ENCODE data around the gene ANKFY1.

ANKFY1 gene

GRCh38 chr17:4263282-4264215 is at the start of gene ANKFY1:
TSS of gene ANKFY1 (minus strand) at chr17:4263979. CDS start at chr17:4263941, 38 bp downstream.
- DNase-seq, result peak; percentile 98

DNA sequence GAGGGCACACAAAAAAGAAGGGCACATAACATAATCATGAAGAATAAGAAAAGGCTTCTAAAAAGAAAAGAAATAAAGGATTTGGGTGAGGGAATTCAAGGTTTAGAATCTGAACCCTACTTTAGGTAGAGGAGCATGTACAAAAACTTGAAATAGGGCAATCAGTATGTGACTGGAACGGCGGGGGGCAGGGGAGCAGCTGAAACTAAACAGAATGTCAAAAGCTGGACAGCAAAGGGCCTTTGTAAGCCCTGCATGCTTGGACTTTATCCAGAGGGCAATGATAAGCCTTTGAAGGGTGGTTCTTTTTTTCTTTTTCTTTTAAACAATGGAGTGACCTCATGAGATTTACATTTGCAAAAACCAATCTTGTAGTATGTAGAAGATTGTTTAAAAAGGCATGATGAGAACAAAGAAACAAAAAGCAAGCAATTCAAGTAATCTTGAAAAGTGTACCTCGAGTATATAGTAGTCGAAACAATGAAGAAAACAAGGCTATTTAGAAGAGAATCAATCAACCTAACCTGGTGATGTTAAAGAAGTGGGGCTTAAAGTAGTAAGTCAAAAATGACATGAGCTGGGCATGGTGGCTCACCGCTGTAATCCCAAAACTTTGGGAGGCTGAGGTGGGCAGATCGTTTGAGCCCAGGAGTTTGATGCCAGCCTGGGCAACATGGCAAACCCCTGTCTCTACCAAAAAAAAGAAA is 46.7 kb upstream of the ANKFY1 start:
- DNase-seq, result no peak

DNA sequence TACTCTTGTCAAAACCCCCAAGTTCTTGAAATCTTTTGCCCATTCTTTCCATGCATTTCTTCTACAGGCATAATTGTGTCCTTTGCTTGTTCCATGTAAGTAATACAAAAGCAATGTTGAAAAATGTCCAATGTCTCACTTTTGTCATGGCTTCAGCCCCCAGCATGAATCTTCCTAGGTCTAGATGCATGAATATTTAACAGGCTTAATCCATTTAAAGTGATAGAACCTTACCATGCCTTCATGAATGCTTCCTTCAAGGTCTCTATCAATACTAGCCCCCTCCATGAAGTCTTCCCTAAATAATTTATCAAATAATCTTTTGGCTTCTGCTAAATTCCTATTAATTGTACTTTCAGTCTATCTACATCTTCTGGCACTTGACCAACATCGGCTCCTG is 46.1 kb upstream of the ANKFY1 start:
- no peak for DNase-seq

- DNase-seq, result no peak
Observed at GRCh38 chr17:4307179-4307930, 43.6 kb upstream of the ANKFY1 start.

DNA sequence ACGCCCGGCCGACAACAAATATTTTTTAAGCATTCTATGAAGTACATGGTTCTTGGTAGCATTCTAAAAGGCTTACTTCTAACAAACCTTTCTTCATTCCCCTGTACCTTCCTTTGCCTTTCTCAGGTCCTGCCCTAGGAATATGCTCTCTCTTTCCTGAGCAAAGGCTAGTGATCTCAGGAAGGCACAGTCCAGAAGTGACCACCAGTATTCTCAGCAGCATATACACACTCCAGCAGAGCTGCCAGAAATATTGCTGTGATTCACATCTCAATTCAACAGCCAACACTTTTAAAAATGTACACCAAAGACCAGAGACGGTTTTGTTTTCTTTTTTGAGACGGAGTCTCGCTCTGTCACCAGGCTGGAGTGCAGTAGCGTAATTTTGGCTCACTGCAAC is 41.4 kb upstream of the ANKFY1 start:
- no peak for DNase-seq

DNA sequence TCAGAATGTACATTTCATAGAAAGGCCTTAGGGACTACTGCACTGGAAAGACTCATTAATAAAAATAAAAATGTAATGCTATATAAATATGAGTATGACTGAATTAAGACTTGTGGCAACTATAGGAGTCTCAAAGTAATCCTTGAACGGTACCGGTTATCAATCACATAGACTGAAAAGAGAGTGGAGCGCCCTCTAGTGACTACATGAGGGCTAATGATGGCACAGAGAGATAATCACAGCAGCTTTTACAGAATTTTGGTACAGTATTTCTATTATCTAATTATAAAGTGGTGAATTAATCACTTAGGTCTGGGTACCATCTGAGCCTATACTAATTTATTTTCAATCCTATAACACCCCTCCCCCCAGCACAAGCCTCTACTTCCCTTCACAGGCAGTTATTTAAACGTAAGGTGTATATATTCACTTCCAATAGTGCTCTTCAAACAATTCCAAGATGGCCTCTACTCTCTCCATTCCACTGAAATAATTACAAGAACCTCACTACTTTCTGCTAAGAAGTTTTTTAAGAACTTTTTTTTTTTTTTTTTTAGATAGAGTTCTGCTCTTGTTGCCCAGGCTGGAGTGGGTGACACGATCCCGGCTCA is 40.7 kb upstream of the ANKFY1 start:
- DNase-seq, result peak; percentile 48 to 61

- DNase-seq, result no peak
Observed at GRCh38 chr17:4301066-4301465, 37.3 kb upstream of the ANKFY1 start.

DNA sequence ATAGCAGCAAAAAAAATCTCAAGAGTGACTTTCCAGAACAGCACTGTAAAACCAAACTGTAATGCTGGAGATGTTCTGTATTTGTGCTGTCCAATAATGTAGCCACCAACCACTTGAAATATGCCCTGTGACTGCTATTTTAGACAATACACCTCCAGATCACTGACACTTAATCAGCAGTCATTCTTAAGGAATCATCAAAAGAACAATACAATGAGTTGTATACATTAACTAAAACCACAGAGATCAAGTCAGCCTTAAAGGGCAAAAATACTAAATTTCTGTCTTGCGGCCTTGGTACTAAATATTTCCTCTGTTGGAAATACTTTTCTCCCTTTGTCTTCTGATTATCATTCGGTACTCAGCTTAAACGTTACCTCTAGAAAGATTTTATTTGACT is 33.6 kb upstream of the ANKFY1 start:
- no peak for DNase-seq

DNA sequence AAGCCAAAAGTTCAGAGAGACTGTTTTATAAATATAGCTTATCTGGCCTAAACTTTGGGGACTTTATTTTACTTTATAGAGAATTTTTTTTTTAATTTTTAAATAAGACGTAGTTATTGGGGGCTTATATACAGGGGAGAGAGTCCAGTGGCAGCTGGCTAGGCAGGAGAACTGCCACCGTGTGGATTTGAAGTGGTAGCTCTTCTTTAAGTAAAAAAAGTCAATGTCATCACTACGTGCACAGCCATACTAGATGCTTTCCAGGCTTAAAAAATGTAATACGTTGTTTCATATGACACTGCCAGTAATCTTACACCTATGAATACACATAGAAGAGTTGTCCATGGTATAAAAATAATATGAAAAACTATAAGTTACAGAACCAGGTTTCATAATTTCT is 31.9 kb upstream of the ANKFY1 start:
- DNase-seq, result no peak

DNA sequence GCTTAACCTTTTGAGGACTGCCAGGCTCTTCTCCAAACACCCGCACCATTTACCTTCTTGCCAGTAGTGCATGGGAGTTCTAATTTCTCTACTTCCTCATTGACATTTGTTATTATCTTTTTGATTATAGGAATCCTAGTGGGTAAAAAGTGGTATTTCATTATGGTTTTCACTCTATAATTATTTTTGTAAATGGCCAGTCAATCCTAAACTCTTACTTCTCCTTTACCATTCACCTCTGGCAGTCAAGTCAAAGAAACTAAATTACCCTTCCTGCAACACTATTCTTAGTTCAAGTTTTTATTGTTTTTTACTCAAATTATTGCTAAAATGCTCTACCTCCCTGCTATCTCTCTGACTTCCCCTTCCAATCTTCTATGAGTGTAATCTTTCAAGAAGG is 29.8 kb upstream of the ANKFY1 start:
- DNase-seq, result no peak

DNA sequence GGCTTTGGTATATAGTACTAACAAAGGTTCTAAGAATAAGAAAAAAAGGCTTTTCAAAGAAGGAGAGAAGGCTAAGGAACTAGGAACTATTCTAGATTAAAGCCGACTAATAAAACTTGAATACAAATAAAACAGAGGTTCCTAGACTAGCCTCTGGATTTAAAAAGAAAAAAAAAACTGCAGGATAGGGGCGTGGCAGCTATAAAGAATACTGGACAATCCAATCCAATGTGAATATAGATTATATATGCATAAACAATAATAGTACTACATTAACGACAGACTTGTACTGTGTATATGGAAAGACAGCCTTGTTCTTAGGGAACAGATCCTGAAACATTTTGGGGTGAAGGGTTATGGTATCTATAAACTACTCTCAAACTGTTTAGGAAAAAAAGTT is 23.9 kb upstream of the ANKFY1 start:
- no peak for DNase-seq

- DNase-seq, result no peak
Observed at GRCh38 chr17:4276514-4276913, 12.7 kb upstream of the ANKFY1 start.

GRCh38 chr17:4272972-4273368 is 9.2 kb upstream of the ANKFY1 start:
- DNase-seq, result no peak

DNA sequence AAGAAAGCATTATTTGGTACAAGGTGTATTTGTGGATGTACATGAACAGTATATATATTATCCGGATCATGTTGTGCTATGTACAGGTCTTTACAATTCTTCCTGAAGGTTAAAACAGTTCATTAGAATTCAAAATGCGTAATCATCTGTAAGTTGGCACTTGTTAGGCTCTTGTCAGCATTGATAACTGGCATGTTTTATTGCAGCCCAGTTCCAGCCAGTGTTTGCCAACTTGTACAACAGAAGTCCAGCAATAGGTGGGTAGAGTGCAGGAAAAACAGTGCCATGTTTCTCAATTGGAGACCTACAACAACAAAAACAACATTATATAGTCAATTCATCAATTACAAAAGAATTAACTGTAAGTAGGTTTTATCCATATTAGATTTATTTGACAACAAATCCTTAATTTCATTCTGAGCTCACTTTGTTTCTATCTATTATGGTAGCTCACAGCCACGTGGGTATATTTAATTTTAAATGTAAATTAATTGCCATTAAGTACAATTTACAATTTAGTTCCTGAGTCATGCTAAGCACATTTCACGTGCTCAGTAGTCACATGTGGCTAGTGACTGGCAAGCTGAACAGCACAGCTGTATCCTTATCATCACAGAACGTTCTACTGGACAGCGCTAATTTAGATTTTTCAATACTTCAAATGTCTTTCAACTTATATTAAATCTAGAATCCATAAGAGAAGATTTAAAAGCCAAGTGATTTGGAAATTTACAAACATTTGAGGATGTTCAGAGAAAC is 8.6 kb upstream of the ANKFY1 start:
- no peak for DNase-seq

DNA sequence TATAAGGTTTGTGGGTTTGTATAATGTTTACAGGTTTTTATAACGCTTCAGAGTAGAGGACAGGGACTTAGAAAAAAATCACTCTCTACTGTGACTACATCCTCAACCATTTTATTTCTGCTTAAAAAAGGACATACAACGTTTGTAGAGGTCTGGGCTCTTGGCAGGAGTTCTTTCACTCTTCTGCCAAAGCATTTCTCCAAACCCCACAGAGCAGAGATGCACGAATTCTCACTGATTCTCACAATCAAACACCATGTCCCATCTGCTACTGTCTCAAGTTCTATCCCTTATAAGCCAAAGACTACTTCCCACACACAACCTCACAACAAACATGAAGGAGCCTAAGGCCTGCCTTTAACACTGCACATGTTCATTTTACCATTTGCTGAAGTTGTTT is 7.0 kb upstream of the ANKFY1 start:
- no peak for DNase-seq

GRCh38 chr17:4269915-4270314 is 6.1 kb upstream of the ANKFY1 start:
- DNase-seq, result no peak

- DNase-seq, result no peak
Observed at GRCh38 chr17:4267402-4267801, 3.6 kb upstream of the ANKFY1 start.

DNA sequence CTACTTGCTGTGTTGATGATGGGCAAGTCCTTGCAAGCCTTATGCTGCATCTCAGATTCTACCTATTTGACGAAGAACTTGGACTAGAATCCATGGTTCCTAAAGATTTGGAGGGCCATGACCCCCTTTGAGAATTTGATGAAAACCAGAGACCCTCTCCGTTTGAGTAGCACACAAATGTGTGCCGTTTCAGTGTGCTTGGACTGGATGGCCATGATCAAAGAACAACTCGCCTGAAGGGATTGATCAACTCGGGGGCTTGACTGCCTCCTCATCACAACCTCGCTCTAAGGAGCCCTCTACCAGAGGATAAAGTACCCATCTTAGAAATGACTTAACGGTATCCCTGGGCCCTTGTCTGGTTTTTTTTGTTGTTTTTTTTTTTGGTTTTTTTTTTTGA is 2.8 kb upstream of the ANKFY1 start:
- no peak for DNase-seq

DNA sequence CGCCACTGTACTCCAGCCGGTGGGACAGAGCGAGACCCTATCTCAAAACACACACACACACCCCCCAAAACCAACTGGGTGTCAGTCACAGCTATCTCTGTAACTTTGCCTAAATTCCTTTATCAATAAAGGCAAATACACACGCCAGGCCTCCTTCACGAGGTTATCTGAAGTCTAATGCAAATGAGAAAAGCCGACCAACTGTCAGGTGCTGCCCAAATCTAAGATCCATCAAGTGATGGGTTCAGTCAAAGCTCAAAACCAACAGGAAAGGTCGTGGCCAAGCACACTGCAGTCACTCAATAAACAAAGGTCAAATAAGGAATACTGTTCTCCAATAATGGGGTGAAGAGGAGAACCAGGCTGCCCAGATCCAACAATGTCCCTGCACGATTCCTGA is 1.1 kb downstream of the ANKFY1 start:
- DNase-seq, result no peak

- no peak for DNase-seq
Observed at GRCh38 chr17:4261452-4261851, 2.3 kb downstream of the ANKFY1 start.

DNA sequence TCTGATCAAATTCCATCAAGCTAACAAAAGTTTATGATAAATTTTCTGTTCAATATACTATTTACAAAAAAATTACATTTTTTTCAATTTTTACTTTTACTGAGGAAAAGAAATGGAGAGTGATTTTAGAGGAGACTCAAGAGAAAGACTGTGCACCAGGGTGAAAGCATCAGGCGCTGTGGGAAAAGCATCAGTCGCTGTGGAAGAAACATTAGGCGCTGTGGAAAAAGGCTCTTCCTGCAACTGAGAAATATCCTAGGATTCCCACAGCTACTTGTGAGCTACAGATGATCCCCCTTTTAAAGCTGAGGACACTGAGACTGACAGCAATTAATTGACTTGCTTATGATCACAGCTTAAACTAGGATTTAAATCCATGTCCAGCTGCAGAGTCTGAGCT is 4.9 kb downstream of the ANKFY1 start:
- no peak for DNase-seq

DNA sequence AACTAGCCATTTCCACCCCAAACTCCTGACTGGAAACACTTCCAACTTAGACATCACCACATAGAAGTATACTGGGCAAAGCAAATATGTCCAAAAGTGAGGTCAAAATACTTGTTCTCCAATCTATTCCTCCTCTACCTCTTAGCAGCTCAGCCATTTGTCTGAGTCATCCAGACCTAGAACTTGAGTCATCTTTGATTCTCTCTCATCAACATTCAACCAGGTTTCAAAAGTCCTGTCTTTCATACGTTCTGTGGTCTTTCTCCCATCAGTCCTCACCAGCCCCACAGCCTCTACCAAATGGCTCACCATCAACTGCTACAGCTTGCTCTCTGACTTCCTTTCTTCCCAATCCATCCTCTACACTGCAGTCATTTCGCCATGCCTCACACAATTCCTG is 6.8 kb downstream of the ANKFY1 start:
- DNase-seq, result no peak
